DMS79 (cell line): Measurements from ENCODE around the gene PLOD1.
"Not testable (repeated sequence)": the region's sequence is repeated elsewhere in the genome, so short reads cannot be mapped to it uniquely, and the experiment has no call there.

ENCODE experiments used
- DNase-seq: peaks from one replicate; lab custom pipeline; 2025; lab: John Stamatoyannopoulos, UW

The PLOD1 gene

DNA sequence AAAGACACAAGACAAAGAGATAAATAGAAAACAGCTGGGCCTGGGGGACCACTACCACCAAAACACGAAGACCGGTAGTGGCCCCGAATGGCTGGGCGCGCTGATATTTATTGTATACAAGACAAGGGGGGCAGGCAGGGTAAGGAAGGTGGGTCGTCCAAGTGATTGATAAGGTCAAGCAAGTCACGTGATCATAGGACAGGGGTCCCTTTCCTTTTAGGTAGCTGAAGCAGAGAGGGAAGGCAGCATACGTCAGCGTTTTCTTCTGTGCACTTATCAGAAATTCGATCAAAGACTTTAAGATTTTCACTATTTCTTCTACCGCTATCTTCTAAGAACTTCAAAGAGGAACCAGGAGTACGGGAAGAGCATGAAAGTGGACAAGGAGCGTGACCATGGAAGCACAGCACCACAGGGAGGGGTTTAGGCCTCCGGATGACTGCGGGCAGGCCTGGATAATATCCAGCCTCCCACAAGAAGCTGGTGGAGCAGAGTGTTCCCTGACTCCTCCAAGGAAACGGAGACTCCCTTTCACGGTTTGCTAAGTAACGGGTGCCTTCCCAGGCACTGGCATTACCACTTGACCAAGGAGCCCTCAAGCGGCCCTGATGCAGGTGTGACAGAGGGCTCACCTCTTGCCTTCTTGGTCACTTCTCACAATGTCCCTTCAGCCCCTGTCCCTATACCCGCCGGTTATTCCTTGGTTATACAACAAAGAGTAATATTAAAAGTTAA, 21.9 kb upstream of the PLOD1 start:
- DNase-seq, result not testable (repeated sequence)

GRCh38 chr1:11913291-11913690, 21.2 kb upstream of the PLOD1 start:
- DNase-seq, result no peak

- DNase-seq, result no peak
Measured at GRCh38 chr1:11914024-11914423, 20.5 kb upstream of the PLOD1 start.

DNA sequence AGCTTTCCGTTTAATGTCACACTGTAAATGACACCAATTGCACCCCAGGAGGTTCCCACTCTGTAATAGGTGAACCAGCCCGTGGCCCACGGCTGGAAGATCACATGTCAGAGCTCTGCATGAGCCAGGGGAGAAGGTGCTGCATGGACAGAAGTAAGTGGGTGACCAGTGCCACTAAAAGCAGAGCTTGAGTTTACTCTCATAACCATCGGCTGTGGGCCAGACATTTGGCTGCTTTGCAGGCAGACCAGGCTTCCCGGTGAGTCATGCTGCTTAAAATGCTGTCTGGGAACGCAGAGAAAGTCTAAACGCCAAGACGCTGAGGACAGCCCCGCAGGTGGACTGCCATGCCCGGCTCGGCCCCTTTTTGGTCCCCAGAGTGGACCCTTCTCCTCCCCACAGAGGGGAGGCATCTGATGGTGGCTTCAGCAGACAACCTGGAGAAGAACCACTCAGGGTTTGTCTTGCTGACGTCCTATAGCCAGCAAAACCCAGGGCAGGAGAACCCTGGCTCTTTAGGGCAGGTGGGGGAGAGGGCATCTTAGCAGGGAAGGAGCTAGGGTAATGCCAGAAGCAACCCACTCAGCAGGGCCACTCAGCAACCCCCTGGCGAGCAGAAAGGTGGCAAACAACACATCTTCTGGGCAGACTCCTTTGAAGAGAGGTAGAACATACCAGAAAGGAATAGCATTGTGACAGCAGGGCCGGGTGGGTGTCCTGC, 15.6 kb upstream of the PLOD1 start:
- no peak for DNase-seq

DNA sequence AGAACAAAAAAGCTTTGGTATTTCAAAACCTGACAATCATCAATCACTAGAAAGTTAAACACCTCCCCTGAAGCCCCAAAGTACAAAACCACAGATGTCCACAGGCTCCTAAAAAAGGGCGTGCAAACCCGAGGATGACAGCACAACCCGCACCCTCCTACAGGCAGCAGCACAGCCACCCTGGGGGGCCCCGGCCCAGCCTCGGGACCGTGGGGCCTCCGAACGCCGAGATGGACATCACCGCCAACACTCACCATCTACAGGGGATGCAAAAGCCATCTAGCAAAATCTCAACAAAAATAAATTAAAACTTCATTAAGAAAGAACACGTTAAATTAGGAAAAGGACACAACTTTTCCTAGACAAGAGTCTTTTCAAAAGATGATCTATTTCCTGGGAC, 14.9 kb upstream of the PLOD1 start:
- DNase-seq, result no peak

DNA sequence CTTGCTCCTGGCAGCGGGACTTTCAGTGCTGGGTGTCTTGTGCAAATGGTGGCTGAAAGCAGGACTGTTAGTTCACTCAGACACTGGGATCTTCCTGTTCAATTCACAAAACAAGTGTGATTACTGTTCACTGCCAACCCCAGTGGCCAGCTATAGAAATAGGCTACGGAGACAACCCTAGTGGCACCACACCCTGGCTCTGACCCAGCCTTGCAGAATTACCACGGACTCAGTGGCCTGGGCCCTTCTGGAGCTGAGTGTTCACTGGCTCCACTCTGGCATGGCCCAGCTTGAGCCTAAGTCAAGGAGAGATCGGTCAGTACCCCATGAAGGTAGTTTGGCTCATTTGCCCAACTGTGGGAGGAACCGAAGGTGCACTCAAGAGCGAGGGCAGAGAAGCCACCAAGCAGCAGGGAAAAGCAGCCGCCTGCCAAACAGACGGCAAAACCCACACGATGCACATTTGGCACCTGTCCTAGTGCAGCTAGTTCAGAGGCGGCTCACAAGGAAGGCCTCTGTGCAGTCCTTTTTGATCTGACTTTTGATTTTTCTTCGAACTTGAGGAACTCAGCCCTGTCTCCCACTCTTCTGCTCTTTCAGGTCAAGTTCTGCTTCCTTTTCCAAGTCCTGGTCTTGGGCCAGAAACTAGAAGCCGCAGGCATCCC, 14.1 kb upstream of the PLOD1 start:
- peak; percentile 43 for DNase-seq

- no peak for DNase-seq
Measured at GRCh38 chr1:11921022-11921421, 13.5 kb upstream of the PLOD1 start.

DNA sequence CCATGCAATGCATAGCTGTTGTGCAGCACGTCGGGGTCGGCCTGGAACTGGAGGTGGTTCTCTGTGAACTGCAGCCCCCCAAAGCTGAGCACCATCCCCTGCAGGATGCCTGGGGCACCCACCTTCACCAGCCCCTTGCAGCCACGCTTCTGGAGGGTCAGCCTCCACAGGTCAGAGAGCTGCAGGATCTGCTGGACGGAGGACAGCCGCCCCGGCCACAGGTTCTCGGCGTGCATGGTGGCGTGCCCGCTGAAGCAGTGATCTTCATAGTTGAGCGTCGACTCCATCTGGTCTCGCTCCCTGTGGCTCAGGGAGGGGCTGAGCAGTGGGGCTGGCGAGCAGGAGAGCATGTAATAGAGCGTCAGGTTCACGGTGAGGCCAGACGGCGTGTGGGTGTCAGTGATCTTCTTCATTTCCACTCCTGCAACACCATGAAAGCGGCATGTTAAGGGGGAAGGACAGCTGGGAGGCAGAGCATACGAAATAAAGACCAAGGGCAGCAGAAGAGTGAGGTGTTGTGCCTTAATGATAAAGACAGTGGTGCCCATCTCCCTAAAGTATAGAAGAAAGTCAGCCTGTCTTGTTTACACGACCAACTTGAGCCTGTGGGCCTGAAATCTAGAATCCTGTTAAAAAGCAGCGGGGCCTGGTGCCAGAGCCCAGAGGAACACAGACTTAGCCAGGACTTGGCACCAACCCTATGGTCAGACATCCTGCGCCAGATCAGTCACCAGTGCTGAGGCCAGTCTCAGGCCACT, 11.3 kb upstream of the PLOD1 start:
- no peak for DNase-seq

DNA sequence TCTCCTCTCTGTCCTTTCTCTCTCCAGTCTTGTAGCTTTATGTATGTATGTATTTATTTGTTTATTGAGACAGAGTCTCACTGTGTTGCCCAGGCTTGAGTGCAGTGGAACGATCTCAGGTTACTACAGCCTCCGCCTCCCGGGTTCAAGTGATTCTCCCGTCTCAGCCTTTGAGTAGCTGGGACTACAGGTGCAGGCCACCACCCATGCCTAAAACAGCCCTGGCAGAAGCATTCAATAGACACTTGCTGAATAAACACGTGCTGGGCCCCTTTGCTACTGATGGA, 10.7 kb upstream of the PLOD1 start:
- no peak for DNase-seq

GRCh38 chr1:11924334-11925195, 10.0 kb upstream of the PLOD1 start:
- DNase-seq, result no peak

DNA sequence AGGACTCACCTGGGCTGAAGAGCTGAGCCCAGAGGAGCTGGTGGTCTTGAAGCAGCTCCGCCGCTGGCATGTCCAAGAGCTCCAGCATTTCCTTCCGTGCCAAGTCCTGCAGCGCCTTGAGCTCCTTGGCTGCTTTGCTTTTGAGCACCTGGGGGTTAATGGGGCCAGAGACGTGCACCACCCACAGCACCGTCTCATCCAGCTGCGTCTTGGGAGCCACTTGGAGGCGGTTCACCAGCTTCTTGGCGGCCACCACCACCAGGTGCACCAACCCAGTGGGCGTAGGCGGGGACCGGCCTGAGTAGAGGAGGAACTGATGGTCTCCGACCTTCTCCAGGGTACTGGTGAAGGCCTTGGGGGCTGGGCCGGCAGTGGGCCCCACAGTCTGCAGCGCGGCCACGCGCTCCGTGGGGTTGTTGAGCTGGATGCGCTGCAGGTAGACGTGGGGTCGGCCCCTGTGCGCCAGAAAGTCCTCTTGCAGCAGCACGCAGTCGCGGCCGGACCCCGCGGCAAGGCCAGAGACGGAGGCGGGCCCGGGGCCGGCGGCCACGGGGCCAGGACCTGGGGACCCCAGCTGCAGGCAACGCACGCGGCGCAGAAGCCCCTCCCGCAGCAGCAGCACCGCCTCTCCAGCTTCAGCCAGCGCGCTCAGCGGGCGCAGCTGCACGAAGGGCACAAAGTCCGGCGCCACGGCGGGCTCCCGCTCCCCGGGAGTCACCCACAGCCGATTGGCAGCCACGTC, 9.2 kb upstream of the PLOD1 start:
- DNase-seq, result peak; percentile 73

GRCh38 chr1:11925938-11926292, 8.6 kb upstream of the PLOD1 start:
- no peak for DNase-seq

DNA sequence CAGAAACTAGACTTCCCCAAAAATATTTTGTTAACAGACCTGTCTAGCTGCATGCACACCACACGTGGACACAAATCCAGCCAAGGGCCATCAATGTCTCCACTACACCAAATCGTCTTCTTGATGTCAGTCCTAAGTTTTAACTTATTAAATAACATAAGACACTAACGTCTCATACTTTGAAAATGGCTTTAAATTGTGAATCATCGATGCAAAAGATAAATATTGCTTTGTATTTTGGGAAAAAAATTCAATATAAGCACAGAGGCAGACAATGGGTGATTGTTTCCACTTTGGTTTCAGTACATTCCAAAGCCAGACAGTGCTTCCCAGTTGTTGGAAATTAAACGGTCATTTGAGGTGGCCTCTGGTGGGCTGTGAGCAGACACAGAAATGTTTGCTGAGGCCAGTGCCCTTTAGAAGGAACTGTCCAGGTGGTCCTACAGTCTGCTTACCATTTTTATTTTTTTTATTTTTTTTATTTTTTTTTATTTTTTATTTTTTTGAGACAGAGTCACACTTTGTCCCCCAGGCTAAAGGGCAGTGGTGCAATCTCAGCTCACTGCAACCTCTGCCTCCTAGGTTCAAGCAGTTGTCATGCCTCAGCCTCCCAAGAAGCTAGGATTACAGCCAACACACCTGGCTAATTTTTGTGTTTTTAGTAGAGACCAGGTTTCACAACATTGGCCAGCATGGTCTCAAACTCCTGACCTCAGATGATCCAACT, 6.5 kb upstream of the PLOD1 start:
- DNase-seq, result no peak

- no peak for DNase-seq
Measured at GRCh38 chr1:11929849-11930248, 4.7 kb upstream of the PLOD1 start.

DNA sequence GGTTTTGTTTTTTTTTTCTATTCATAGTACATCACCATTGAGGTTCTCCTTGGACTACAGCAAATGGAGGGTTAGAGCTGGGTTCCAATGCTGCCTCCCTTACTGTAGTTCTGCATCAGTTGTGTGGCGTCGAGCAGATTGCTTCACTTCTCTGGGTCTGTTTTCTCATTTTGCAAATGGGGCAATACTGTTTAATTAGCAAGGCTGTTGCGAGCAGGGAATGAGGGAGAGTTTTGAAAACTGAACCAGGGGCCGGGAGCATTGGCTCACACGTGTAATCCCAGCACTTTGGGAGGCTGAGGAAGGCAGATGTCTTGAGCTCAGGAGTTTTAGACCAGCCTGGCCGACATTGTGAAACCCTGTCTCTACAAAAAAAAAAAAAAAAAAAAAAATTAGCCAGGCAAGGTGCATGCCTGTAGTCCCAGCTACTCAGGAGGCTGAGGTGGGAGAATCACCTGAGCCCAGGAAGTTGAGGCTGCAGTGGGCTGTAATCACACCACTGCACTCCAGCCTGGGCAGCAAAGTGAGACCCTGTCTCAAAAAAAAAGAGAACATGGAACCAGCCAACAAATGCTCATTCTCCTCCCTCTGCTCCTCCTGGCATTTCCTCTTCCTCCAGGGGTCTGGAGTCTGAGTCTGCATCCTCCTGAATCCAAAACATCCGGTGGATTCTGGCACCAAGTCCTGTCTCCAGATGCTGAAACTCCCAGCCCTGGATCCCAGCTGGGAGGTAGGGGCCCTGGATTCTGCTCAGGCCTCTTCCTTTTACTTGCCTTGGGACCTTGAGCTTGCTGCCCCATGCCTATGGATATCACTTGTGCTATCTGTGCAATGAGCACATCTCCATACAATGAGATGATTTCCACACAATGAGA, 3.7 kb upstream of the PLOD1 start:
- DNase-seq, result no peak

- DNase-seq, result no peak
Measured at GRCh38 chr1:11931845-11932244, 2.7 kb upstream of the PLOD1 start.

DNA sequence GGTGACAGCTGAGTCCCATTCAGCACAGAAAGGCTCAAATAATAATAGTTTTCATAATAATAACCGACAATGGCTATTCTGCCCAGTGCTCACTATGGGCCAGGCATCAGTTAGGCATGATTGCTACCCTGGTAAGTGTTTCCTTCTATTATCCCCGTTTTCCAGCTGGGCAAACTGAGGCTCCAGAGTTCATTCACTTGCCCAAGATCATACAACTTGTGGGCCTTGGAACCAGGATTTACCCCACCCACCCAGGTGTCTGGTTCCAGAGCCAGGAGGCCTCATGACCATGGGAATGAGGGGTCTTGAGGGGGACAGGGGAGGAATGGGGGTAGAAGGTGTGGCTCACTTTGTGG, 518 bp downstream of the PLOD1 start:
- no peak for DNase-seq

DNA sequence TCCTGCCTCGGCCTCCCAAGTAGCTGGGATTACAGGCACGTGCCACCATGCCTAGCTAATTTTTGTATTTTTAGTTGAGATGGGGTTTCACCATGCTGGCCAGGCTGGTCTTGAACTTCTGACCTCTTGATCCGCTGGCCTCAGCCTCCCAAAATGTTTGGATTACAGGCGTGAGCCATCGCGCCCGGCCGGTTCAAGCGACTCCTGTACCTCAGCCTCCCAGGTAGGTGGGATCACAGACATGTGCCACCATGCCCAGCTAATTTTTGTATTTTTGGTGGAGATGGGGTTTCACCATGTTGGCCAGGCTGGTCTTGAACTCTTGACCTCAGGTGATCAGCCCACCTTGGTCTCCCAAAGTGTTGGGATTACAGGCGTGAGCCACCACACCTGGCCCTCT, 1.2 kb downstream of the PLOD1 start:
- DNase-seq, result not testable (repeated sequence)

DNA sequence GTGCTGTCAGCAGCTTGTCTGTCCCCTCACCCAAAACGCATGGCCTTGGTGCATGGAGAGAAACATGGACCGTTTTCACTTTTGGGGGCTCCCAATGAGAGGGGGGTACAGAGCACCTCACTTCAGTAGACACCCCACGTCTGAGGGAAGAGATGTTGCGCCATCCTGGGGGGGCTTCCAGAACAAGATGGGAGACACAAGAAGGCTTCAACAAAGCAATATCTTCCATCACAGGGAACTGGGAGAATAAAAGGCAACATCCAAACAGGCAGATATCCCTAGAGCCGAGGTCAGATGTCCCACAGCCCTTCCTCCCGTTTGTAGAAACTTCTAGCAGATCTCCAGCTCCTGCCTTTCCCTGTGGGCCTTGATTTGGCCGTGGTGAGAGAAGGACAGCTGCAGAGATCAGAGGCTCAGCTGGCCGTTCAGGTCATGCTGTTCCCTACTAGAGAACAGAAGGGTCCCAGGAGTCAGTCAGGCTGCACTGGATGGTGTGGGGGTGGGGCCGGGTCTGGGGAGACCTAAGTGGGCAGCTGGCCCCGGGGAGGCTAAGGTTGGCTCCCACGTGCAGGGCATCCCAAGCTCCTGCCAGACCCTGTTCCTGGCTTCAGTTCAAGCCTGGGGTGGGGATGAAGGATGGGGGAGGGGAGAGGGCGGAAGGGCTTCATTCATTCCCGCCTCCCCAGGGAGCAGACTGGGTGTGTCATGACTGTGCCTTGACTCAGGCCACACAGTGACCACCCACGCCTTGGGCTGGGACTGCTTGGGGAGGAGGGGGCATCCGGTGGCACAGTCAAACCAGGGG, 4.4 kb downstream of the PLOD1 start:
- no peak for DNase-seq
